ENCODE data around the gene KCNS3.

- TF ChIP-seq SUZ12 (IDR thresholded peaks at IDR 0.05) (no peak), FOXA1 (IDR thresholded peaks at IDR 0.05) (no peak)
Measured at GRCh38 chr2:17915811-17916518, 37.5 kb downstream of the KCNS3 start.

All from HEK293T (cell line).